ENCODE results near the gene CRHR2. TPM values are rescaled to one million over a fixed set of nuclear protein-coding genes. Genes with fewer than 3 reads are reported as not detected.

The CRHR2 gene
- total RNA-seq, 2 donors from 2014 or later: 0.17 TPM; not detected in 1

- DNase-seq (ENCODE audit: low spot score): no peak
- Histone ChIP-seq H3K4me1 (replicated peaks) (no peaks in the 10 kb centered on the region), H3K27me3 (replicated peaks; ENCODE audit: insufficient read depth) (no peaks in the 10 kb centered on the region), H3K4me3 (no peak overlapping the region), H3K36me3 (no peaks in the 10 kb centered on the region), H3K9me3 (no peaks in the 10 kb centered on the region), H3K27ac (no peak overlapping the region)
- TF ChIP-seq CTCF (IDR thresholded peaks at IDR 0.05) (no peak), POLR2A (IDR thresholded peaks at IDR 0.05) (no peak), POLR2AphosphoS5 (IDR thresholded peaks at IDR 0.05) (no peak)
- intact Hi-C loops (cut with DNase I): loop anchor here (10.0 kb wide), 1 partner anchor 102 kb away; no protein-coding TSS in a partner anchor
- 88% methylated on average over 3 of the region's 3 CpGs for WGBS
Measured at GRCh38 chr7:30633223-30633622, 49.0 kb downstream of the CRHR2 start.

GRCh38 chr7:30630986-30631385 lies 51.3 kb downstream of the CRHR2 start:
- no peak for TF ChIP-seq POLR2A (IDR thresholded peaks at IDR 0.05)
- no peak for TF ChIP-seq POLR2AphosphoS5 (IDR thresholded peaks at IDR 0.05)
- no peak for TF ChIP-seq CTCF (IDR thresholded peaks at IDR 0.05)
- Histone ChIP-seq H3K27me3 (replicated peaks; ENCODE audit: insufficient read depth) (no peaks in the 10 kb centered on the region), H3K4me3 (no peak overlapping the region), H3K36me3 (no peaks in the 10 kb centered on the region), H3K4me1 (replicated peaks) (no peaks in the 10 kb centered on the region), H3K27ac (no peak overlapping the region), H3K9me3 (no peaks in the 10 kb centered on the region)
- intact Hi-C loops (cut with DNase I): loop anchor here (10.0 kb wide), 1 partner anchor 104 kb away; no protein-coding TSS in a partner anchor
- no peak for DNase-seq (ENCODE audit: low spot score)
- WGBS: 97% methylated on average over 4 of the region's 4 CpGs

- H3K27me3 ChIP-seq (replicated peaks; ENCODE audit: insufficient read depth): no peaks in the 10 kb centered on the region
- H3K9me3 ChIP-seq: no peaks in the 10 kb centered on the region
- H3K4me3 ChIP-seq: no peak overlapping the region
- intact Hi-C loops (cut with DNase I): no loop called here
- H3K27ac ChIP-seq: no peak overlapping the region
- no peaks in the 10 kb centered on the region for H3K36me3 ChIP-seq
- DNase-seq (ENCODE audit: low spot score): no peak
- 89% methylated on average over 4 of the region's 4 CpGs for WGBS
- no peak for TF ChIP-seq POLR2AphosphoS5 (IDR thresholded peaks at IDR 0.05)
- TF ChIP-seq CTCF (IDR thresholded peaks at IDR 0.05): no peak
- no peak for TF ChIP-seq POLR2A (IDR thresholded peaks at IDR 0.05)
- H3K4me1 ChIP-seq (replicated peaks): no peaks in the 10 kb centered on the region
Measured at GRCh38 chr7:30627026-30627425, 55.2 kb downstream of the CRHR2 start.

GRCh38 chr7:30625283-30625682 lies 57.0 kb downstream of the CRHR2 start:
- no peak for TF ChIP-seq POLR2AphosphoS5 (IDR thresholded peaks at IDR 0.05)
- no peak for TF ChIP-seq CTCF (IDR thresholded peaks at IDR 0.05)
- TF ChIP-seq POLR2A (IDR thresholded peaks at IDR 0.05): no peak
- Histone ChIP-seq H3K9me3 (no peaks in the 10 kb centered on the region), H3K4me3 (no peak overlapping the region), H3K27ac (no peak overlapping the region), H3K27me3 (replicated peaks; ENCODE audit: insufficient read depth) (no peaks in the 10 kb centered on the region), H3K36me3 (no peaks in the 10 kb centered on the region), H3K4me1 (replicated peaks) (no peaks in the 10 kb centered on the region)
- WGBS: 76% methylated on average over 1 of the region's 1 CpG
- DNase-seq (ENCODE audit: low spot score): no peak
- intact Hi-C loops (cut with DNase I): no loop called here

- no peaks in the 10 kb centered on the region for H3K36me3 ChIP-seq
- TF ChIP-seq POLR2A (IDR thresholded peaks at IDR 0.05): no peak
- no peak for TF ChIP-seq CTCF (IDR thresholded peaks at IDR 0.05)
- TF ChIP-seq POLR2AphosphoS5 (IDR thresholded peaks at IDR 0.05): no peak
- WGBS: 90% methylated on average over 1 of the region's 1 CpG
Measured at GRCh38 chr7:30618961-30619360, 63.3 kb downstream of the CRHR2 start.

More at GRCh38 chr7:30618961-30619360, 63.3 kb downstream of the CRHR2 start:
- intact Hi-C loops (cut with DNase I): no loop called here
- no peaks in the 10 kb centered on the region for H3K9me3 ChIP-seq
- H3K27ac ChIP-seq: no peak overlapping the region
- H3K27me3 ChIP-seq (replicated peaks; ENCODE audit: insufficient read depth): no peaks in the 10 kb centered on the region
- no peak for DNase-seq (ENCODE audit: low spot score)
- no peak overlapping the region for H3K4me3 ChIP-seq
- no peaks in the 10 kb centered on the region for H3K4me1 ChIP-seq (replicated peaks)
